ENCODE data around the gene DNAJB2.

Gene DNAJB2

DNA sequence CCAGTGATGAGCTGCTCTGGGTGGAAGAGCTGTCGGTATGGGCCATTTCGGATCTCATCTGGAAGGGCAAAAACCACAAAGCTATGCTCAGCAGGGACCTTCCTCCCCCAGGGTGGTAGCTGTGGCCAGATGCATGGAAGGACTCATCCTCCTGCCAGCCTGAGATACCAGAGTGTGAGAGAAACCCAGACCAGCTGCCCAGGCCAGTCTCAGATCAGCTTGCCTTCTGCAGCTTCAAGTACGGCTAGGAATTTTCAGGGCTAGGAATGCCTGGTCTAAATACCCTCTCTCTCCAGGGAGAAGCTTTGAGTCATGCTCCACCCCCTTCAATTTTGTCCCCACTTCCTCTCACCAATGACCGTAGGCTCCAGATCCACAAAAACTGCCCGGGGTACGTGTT lies 27.5 kb upstream of the DNAJB2 start:
- no peak overlapping the region for H2AFZ ChIP-seq (ENCODE audit: low read length)
- no peaks in the 10 kb centered on the region for H3K9me2 ChIP-seq (ENCODE audit: low read depth, low read length)
- H3K4me3 ChIP-seq (ENCODE audit: low read depth, low read length, poor library complexity, severe bottlenecking) = peak overlapping the region; percentile 83
- H3F3A ChIP-seq (ENCODE audit: insufficient read depth, low read length) = 0 out of 2 replicates have a peak, but pooled peaks cover 5% of the 10 kb centered on the region
- H3K27me3 ChIP-seq (ENCODE audit: insufficient read depth, low read length) = no peaks in the 10 kb centered on the region
- no peaks in the 10 kb centered on the region for H3K79me2 ChIP-seq (ENCODE audit: insufficient read depth, low read length)
- peak overlapping the region; percentile 79 for H3K4me2 ChIP-seq (ENCODE audit: low read length)
- peaks cover 48% of the 10 kb centered on the region for H3K36me3 ChIP-seq (ENCODE audit: insufficient read depth, low read length)
- peak overlapping the region; percentile 98 for H3K27ac ChIP-seq (ENCODE audit: low read depth, low read length, poor library complexity, severe bottlenecking)
- H3K9ac ChIP-seq (ENCODE audit: low read length) = peak overlapping the region; percentile 89; the same call in 1 of the 2 replicates
- H3K9me3 ChIP-seq (ENCODE audit: low read length) = no peaks in the 10 kb centered on the region
- peaks cover 74% of the 10 kb centered on the region for H3K4me1 ChIP-seq (ENCODE audit: insufficient read depth, low read length, severe bottlenecking)
- TF ChIP-seq, protein P1, sequence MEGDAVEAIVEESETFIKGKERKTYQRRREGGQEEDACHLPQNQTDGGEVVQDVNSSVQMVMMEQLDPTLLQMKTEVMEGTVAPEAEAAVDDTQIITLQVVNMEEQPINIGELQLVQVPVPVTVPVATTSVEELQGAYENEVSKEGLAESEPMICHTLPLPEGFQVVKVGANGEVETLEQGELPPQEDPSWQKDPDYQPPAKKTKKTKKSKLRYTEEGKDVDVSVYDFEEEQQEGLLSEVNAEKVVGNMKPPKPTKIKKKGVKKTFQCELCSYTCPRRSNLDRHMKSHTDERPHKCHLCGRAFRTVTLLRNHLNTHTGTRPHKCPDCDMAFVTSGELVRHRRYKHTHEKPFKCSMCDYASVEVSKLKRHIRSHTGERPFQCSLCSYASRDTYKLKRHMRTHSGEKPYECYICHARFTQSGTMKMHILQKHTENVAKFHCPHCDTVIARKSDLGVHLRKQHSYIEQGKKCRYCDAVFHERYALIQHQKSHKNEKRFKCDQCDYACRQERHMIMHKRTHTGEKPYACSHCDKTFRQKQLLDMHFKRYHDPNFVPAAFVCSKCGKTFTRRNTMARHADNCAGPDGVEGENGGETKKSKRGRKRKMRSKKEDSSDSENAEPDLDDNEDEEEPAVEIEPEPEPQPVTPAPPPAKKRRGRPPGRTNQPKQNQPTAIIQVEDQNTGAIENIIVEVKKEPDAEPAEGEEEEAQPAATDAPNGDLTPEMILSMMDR (IDR thresholded peaks at IDR 0.05; ENCODE audit: low read length) = no peak
- TF ChIP-seq EZH2 (IDR thresholded peaks at IDR 0.05; ENCODE audit: borderline replicate concordance, low read length) = no peak
- H4K20me1 ChIP-seq (ENCODE audit: insufficient read depth, low read length) = no peaks in the 10 kb centered on the region

DNA sequence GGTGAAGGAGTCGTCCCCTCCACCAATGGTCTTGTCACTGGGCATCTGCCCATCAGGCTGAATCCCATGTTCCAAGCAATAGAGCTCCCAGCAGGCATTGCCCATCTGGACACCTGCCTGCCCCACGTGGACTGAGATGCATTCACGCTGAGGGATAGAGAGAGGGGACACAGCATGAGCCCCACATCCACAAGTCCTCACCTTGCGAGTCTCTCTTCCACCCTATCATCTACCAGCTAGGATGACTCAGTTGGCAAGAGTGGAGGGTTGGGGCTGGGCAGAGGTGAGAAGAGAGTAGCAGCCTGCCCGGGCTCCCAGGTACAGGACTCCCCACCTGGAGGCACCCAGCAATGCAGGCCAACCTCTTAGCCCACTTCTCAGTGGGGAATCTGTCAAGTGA lies 27.1 kb upstream of the DNAJB2 start:
- TF ChIP-seq EZH2 (IDR thresholded peaks at IDR 0.05; ENCODE audit: borderline replicate concordance, low read length) = no peak
- TF ChIP-seq, protein P1 (IDR thresholded peaks at IDR 0.05; ENCODE audit: low read length) = no peak
- H3K9ac ChIP-seq (ENCODE audit: low read length) = peak overlapping the region; percentile 89
- H3K36me3 ChIP-seq (ENCODE audit: insufficient read depth, low read length) = peaks cover 48% of the 10 kb centered on the region
- H3K9me3 ChIP-seq (ENCODE audit: low read length) = no peaks in the 10 kb centered on the region
- H3K4me1 ChIP-seq (ENCODE audit: insufficient read depth, low read length, severe bottlenecking) = peaks cover 70% of the 10 kb centered on the region
- H3K27ac ChIP-seq (ENCODE audit: low read depth, low read length, poor library complexity, severe bottlenecking) = peak overlapping the region; percentile 98
- H3K79me2 ChIP-seq (ENCODE audit: insufficient read depth, low read length) = no peaks in the 10 kb centered on the region
- H3K4me3 ChIP-seq (ENCODE audit: low read depth, low read length, poor library complexity, severe bottlenecking) = peak overlapping the region; percentile 83
- no peaks in the 10 kb centered on the region for H3K27me3 ChIP-seq (ENCODE audit: insufficient read depth, low read length)
- no peaks in the 10 kb centered on the region for H3K9me2 ChIP-seq (ENCODE audit: low read depth, low read length)
- H4K20me1 ChIP-seq (ENCODE audit: insufficient read depth, low read length) = no peaks in the 10 kb centered on the region
- no peak overlapping the region for H2AFZ ChIP-seq (ENCODE audit: low read length)
- H3F3A ChIP-seq (ENCODE audit: insufficient read depth, low read length) = 0 out of 2 replicates have a peak, but pooled peaks cover 5% of the 10 kb centered on the region
- peak overlapping the region; percentile 79 for H3K4me2 ChIP-seq (ENCODE audit: low read length)

DNA sequence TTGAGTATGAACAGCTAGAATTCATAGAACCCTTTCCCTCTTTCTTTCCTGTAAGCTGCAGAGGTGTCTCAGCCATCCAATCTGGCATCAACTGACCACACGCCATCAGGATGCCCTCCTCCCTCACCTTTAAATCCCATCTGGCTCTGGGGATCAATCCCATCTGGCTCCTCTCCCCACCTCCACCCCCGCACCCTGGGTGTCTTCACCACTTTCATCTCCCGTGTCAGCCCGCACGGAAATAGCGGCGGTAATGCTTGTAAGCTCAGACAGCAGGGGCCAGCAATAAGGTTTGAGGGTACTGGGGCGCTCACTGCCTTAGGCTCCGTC lies 26.6 kb upstream of the DNAJB2 start:
- peak overlapping the region; percentile 98 for H3K27ac ChIP-seq (ENCODE audit: low read depth, low read length, poor library complexity, severe bottlenecking)
- peaks cover 45% of the 10 kb centered on the region for H3K36me3 ChIP-seq (ENCODE audit: insufficient read depth, low read length)
- H4K20me1 ChIP-seq (ENCODE audit: insufficient read depth, low read length) = no peaks in the 10 kb centered on the region
- H3F3A ChIP-seq (ENCODE audit: insufficient read depth, low read length) = 0 out of 2 replicates have a peak, but pooled peaks cover 5% of the 10 kb centered on the region
- peak overlapping the region; percentile 83 for H3K4me3 ChIP-seq (ENCODE audit: low read depth, low read length, poor library complexity, severe bottlenecking)
- no peaks in the 10 kb centered on the region for H3K9me2 ChIP-seq (ENCODE audit: low read depth, low read length)
- H3K9me3 ChIP-seq (ENCODE audit: low read length) = no peaks in the 10 kb centered on the region
- H3K4me1 ChIP-seq (ENCODE audit: insufficient read depth, low read length, severe bottlenecking) = peaks cover 65% of the 10 kb centered on the region
- H3K27me3 ChIP-seq (ENCODE audit: insufficient read depth, low read length) = no peaks in the 10 kb centered on the region
- peak overlapping the region; percentile 89 for H3K9ac ChIP-seq (ENCODE audit: low read length)
- peak overlapping the region; percentile 79 for H3K4me2 ChIP-seq (ENCODE audit: low read length)
- H3K79me2 ChIP-seq (ENCODE audit: insufficient read depth, low read length) = no peaks in the 10 kb centered on the region
- H2AFZ ChIP-seq (ENCODE audit: low read length) = no peak overlapping the region
- TF ChIP-seq, protein P1 (IDR thresholded peaks at IDR 0.05; ENCODE audit: low read length) = no peak
- TF ChIP-seq EZH2 (IDR thresholded peaks at IDR 0.05; ENCODE audit: borderline replicate concordance, low read length) = no peak
